ENCODE data around the gene IRX2.

Gene IRX2

DNA sequence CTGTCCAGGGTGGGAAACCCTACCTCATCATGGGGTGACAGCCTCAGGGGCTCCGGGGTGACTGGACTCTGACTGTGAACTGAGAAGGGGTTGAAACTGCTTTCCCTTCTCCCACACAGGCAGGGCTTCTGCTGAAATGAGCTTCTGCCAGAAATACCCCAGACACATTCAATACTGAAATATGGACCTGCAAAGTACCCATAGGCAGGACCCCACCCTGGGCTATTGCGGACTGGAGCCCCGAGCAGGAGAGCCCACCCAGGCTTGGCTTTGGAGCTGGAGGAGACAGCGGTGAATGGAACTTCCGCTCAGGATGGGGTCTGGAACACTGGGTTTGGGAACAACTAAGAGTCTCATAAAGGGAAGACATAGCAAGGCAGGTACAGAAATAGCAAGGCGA, 37.5 kb downstream of the IRX2 start:
- no peak for DNase-seq

DNA sequence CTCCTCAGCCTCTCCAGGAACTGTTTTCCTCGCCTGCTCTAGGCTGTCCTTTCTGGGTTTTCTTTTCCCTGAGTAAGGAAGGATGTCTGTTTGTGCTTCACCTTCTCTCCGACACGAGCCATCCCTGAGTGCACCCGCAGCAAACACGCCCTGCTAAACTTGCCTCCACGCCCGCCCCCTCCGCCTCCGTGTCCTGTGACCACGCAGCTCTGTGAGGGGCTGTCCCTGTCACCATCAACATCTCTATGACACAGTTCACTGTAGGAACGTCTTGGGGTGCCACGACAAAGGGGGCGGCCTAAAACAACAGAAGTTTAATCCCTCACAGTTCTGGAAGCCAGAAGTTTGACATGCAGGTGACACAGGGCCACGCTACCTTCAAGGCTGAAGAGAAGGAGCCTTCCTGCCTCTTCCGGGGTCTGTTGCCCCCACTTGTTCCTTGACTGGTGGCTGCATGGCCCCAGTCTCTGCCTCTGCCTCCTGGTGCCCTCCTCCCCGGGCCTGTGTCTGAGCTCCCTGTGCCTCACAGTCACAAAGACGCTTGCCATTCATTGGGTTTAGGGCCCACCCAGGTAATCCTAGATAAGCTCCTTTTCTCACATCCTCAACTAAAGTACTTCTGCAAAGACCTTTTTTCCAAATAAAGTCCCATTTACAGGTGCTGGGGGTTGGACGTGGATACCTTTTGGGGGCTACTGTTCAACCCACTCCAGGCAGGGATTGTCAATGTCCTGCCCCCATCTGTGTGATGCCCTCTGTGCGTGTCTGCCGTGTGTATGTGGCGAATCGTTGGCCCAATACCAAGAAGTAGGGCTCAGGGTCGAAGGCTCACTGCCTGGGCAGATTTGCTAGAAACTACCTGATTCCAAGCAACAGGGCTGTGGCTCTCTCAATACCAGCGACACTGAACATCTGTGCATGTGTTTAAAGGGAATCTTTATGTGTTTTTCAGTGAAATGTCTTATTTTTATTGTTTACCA, 39.7 kb downstream of the IRX2 start:
- no peak for DNase-seq

DNA sequence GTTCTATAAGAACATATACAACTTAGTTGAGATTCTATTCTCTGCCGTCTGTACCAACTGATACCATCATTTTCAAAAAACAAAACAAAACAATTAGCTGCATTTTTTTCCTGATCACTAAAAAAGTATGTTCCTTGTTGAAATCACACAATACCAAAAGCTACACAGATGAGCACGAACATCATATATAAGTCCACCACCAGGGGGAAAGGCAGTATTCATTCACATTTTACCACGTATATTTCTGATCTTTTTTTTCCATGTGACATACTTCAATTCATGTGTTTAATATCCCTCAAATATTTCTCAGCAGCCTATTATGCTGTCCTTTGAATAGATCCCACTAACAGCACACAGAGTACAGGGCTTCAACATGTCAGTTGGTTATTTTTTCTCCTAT, 40.6 kb downstream of the IRX2 start:
- no peak for DNase-seq

DNA sequence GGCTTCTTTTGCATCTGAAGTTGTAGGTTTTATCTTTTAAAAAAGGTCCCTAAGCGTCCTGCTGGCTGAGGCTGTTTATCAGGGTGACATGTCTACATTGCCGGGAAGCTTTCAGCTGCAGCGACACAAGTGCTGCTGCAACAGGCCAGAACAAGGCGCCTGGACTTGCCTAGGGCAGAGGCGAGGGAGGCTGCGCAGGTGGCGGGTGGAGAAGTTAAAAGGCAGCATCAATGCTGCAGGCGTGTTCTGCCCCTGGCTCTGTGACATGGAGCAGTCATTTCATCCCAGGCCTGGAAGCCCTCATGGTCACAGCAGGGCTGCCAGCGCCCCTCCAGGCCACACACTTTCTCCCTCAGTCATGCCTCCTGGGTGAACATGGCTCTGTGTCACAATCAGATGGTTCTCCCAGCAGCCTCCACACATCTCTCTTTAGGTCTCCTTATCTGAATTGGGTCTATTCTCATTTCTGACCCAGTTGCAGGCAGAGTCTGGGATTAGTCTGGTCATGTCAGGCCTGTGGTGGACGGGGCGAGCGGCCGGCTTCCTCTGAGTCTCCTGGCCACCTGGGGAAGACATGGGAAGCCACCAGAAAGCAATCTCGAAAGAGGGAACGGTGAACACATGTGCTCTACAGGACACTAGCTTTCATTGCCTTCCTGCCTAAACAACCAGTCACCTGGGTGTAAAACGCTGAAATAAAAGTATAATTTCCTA, 41.3 kb downstream of the IRX2 start:
- no peak for DNase-seq

DNA sequence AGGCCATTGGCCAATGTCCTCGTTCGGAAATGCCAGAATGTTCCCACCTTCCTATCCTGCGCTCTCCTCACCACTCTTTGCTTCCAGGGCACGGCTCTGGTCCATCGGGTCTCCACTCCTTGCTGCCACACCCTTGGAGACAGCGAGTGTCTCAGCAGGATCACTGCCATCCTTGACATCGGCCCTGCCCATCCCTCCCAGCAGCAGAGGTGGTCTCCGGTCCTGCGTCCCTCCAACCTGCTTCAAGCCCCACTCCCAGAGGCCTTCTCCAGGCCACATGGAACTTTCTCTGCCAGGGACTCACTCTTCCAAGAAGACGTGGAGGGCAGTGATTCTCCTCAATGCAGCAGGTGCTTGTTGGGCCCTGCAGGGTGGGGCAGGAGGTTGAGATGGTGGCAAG, 42.7 kb downstream of the IRX2 start:
- DNase-seq = no peak

DNA sequence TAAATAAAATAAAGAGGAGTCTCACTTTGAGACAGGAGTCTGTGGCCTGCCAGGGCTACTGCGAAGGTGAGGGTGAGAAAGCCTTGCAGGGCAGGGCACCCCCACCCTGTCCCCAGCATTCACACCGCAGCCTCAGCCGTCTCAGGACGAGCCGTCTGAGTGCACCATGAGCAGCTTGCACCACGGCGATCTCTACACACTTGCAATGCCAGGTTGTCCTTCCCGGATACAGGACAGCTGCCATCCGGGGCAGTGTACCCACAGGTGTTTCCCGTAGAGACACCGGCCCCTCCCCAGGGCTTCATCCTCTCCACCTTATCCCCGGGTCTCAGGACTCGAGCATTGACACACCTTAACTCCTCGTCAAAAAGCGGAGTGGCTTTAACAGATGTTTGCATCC, 43.3 kb downstream of the IRX2 start:
- no peak for DNase-seq

DNA sequence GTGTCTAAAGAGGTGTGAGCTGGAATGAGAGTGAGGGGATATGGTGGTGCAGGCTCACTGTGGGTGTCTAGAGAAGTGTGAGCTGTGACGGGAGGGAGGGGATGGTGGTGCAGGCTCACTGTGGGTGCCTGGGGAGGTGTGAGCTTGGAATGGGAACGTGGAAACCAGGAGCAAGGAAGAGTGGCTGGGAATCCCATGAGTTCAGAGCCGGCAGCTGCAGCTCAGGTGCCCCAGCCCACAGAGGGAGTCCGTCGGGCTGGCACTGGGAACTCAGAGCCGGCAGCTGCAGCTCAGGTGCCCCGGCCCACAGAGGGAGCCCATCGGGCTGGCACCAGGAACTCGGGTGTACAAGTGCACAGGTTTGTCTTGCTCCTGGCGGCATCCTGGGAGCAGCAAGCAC, 45.6 kb downstream of the IRX2 start:
- DNase-seq = no peak

DNA sequence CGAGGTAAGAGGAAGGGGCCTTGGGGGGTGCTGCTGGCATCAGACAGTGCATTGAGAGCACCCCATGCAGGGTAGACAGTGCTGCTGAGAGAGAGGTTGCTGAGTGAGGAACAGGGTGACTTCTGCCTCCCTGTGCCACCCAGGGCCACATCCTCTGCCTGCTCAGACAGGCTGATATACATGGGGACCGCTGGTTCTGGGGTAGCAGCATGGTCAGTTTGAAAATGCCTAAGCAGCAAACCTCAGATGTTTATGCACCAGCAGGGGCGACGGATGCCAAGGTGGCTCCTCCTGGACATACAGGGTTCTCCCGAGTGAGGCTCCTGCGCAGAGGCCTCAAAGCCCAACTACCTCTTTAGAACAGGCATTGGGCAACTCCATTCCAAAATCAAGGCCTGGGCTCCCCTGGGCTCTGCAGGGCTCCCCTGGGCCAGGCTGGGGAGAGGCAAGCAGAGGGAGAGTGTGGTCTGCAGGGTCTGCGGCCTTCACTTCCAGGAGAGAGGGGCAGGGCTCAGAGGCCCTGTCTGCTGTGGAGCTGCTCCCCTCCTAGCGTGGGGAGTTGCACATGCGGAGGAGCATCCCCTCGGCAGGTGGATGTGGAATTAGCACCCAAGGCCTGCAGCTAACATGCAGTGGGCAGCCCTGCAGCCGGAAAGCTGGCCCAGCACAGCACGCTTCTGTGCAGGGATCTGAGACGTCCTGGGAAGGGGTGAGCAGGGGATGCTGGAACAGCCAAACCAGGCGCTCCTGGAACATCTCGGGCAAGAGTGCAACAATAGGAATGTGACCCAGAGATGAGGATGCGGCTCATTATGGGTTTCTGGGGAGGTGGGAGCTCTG, 46.5 kb downstream of the IRX2 start:
- DNase-seq = no peak

DNA sequence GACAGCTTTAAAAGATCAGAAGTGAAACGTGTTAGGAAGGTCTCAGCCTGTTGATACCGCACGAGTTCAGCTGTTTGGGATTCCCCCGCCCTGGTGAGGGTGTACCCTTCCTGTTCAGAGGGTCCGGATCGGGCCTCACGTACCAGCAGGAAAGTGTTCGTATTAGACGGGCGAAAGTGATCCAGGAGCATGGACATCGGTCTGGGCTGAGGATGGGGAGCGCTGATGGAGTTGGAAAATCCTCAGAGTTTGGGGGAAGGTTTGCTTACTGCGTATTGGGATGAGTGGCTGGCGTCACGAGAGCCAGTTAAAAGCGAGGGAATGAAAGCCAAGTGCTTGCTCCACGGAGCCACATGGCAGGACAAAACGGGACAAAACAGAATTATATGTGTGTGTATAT, 47.4 kb downstream of the IRX2 start:
- DNase-seq = no peak

DNA sequence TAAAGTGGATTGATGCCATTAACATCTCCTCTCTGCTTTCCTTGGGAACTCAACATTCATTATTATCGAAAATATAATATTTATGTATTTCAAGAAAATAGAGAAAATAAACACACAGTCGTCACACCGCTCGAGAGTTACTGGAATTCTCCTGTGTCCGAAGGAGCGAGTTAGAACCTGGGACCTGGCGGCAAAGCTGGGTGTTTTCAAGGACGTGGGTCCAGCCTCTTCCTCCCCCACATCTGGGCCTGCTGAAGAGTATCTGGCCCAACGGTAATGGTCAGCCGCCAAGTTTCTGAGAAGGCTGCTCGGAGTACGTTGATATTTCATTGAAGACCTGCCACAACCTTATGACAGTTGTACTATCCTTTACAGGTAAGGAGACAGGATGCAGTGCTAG, 47.9 kb downstream of the IRX2 start:
- DNase-seq = no peak

DNA sequence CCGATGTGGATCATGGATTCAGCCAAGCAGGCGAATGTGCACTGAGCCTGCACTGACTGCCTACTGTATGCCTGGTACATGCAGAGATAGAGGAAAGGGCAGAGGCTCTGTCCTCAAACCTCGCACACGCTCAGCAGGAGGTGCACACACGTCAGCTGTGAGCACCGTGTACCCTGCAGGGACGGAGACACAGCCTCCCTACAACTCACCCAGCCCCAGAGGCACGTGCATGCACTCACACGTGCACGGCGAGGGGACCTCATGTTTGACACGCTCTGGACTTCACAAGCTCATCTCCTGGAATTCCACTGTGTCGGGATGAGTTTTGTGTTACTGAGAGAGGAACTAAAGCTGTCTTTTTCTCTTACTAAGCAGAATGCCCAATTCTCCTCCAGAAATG, 48.4 kb downstream of the IRX2 start:
- DNase-seq = no peak

DNA sequence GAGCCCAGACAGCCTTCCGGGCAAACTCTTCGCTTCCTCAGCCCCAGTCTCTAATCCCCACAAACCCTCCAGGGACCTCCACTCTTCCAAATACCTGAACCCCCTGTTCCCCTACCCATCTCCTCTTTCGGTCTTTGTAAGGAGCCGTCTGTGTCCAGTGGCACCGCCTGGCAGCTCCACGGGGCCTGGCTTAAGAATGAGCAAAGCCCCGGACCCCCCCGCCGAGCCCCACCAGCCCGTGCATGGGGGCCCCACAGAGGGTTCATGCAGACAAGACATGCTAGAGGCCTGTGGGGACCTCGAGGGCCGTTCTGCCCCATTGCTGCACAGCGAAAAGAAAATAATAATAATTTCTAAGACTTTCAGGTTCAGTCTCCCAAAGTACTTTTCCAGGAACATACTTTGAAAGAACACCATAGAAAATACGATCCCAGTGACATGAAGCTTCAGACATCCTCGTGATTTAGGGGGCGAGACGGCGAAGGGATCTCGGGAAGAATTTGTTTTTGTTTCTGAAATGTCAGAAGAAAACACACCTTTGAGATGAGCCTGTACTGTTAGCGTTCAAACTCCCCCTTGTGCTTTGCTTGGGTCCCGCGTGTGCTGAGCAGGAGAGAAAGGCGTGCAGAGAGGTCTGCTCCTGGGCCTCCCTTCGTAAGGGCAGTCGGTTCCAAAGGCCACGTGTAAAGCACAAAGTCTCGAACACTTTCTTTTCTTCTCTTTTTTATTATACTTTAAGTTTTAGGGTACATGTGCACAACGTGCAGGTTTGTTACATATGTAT, 49.2 kb downstream of the IRX2 start:
- DNase-seq = no peak

DNA sequence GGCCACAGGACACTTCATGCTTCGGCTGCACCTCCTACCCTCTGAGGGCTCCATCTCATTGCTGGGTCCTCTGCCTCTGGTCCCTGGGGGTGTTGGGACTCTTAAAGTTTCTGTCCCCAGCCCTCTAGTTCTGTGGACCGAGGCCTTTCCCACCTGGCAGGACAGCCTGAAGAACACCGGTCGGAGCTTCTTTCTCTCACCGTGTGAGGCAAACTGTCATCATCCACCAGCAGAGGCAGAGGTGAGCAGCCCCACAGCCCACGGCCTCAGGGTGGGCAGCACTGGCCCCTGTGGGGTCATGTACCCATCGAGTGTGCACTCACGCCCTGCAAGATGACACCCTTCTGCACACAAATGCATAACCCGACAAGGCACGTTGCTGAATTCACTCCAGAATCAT, 49.9 kb downstream of the IRX2 start:
- DNase-seq = no peak

DNA sequence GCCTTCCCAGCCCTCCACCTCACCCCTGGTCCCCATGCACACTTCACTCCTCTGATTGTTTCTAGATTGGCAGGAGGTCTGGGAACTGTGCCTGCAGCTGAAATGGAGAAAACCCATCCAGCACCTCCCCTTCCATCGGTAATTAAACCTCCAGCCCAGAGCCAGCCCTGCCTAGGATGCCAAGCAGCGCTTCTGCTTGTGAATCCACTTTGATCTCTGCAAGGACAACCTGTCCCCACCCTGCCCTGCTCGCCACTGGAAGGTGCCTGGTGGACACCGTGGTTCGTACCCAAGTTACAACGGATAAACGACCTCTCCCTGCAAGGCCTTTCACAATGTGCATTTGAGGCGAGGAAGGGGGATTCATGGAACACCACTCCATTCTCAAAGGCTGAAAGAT, 50.6 kb downstream of the IRX2 start:
- no peak for DNase-seq

DNA sequence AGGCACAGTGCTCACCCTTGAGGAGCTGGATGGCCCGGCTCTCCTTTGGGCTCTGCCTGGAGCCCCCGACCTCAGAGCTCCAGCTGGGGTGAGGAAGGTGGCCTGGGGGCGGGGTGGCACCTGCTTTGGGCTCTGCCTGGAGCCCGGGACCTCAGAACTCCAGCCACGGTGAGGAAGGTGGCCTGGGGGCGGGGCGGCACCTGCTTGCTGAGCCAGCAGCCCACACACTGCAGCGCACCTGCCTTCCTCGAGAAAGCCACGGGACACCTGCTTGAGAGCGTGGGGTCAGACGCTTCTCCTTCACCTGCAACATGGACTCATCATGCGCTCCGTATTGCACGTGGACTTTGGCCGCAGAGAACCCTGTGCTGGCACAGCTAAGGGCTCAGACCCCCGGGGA, 51.8 kb downstream of the IRX2 start:
- no peak for DNase-seq

DNA sequence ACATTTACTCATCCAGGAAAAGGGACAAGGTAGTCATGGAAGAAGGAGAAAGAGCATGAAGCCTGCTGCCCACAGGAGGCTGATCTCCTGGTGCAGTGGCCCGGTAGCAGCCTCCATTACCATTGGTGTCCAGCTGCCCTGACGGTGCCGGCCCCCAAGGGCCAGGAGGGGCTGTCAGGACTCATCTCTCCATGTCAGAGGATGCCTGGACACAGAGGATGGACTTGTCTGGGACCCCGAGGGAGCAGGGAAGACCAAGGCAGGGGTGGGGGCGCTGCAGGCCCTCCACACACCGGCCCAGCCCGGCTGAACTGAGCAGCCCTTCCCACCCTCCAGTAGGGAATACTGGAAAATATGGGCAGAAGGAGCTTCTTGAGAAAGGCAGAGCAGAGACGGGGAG, 52.2 kb downstream of the IRX2 start:
- DNase-seq = no peak

DNA sequence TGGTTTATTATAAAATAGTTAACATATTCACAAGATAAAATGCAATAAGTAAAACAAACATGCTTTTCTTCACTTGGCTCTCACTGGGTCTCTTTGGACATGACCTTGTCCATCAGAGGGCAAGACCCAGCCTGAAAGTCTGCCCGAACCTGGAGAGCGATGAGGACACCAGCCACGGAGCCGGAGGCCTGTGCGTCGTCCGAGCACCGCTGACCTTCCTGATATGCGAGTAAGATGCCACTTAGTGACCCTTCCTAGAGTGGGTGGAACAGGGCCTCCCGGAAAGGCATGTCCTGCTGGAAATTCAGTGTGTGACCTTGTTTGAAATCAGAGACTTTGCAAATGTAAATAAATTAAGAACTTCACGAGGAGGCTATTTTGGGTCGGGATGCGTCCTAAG, 52.9 kb downstream of the IRX2 start:
- DNase-seq = no peak

DNA sequence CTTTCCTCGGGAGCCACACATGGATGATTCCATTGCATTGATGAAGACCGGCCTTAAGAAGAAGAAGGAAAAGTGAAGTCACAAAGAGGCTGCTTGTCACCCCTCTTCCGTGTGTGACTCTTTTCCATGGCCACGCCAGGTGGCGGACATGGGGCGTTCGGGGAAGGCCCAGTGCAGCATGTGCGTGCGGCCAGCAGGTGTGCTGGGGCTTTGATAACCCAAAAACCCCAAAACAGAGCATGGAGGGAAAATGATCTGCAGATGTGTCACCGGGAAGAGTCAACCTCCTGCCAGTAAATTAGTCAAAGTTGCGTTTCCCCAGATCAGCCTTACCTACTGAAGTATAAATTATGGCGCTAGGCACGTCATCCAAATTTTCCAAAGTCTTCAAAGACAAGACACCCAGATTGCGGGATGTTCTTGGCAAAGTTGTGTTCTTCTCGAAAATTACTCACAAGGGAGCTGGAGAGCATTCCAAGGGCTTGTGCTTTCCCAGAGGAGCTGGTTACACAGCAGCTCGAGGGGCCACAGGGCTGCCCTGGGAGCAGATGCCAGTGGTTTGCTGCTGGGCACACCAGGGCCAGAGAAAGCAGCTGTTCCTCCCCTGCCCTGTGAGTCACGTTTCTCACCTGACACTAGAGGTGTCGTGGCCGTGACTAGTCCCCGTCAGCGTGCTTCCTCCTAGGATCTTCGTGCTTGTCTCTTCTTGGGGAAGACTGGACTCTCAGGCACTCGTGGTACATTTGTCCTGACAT, 53.9 kb downstream of the IRX2 start:
- DNase-seq = no peak

DNA sequence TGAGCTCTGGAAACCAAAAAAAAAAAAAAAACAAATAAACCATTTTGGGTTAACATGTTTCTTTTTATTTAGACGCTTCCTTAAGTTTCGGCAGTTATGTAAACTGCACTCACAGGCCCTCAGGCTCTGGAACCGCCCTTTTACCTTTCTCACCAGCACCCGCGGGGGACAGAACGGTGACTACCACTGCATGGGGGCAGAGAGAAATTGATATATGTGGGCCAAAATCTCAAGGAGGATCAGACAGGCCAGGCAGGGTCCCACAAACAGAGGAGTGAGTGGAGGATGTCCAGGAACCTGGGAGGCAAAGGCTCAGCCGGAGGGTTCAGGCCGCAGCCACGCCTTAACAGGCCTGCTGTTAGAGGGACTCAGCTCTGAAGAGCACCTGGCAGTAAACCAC, 54.4 kb downstream of the IRX2 start:
- DNase-seq = no peak
